ENCODE measurements around the gene KLF3. TPM values are rescaled to one million over a fixed set of nuclear protein-coding genes. Genes with fewer than 3 reads are reported as not detected.

KLF3 gene
- total and polyA plus RNA-seq, 2 of the 8 experiments (the other 6 are each of a cell fraction or from before 2014, with no cell fraction given): 8.0 to 14.9 TPM

GRCh38 chr4:38715050-38715449 lies 51.1 kb downstream of the KLF3 start (continued):
- TF ChIP-seq CHD7 (IDR thresholded peaks at IDR 0.05; ENCODE audit: insufficient replicate concordance, low read length) (no peak), CEBPB (IDR thresholded peaks at IDR 0.05; ENCODE audit: low read depth, low read length) (no peak), ATF2 (IDR thresholded peaks at IDR 0.05; ENCODE audit: low read length) (no peak), KDM1A (IDR thresholded peaks at IDR 0.05; ENCODE audit: borderline replicate concordance, low read length) (no peak), ASH2L (IDR thresholded peaks at IDR 0.05; ENCODE audit: low read length) (no peak)
